Activated naive CD8-positive, alpha-beta T cell (primary cell): ENCODE data around the gene MCM7.

ENCODE experiments used
- H3K27ac Mint-ChIP-seq: one replicate; pipeline ENCODE4 v1.8.0; 2021; ENCODE audit warnings: mixed read lengths
- H3K27me3 Mint-ChIP-seq: one replicate; pipeline ENCODE4 v1.8.0; 2021; ENCODE audit warnings: mixed read lengths
- H3K36me3 Mint-ChIP-seq: one replicate; pipeline ENCODE4 v1.8.0; 2021; ENCODE audit warnings: mixed read lengths
- H3K4me1 Mint-ChIP-seq: one replicate; pipeline ENCODE4 v1.8.0; 2021; ENCODE audit warnings: low read depth, mixed read lengths
- H3K4me3 Mint-ChIP-seq: one replicate; pipeline ENCODE4 v1.8.0; 2021; ENCODE audit warnings: mild to moderate bottlenecking, mixed read lengths
- H3K9me3 Mint-ChIP-seq: one replicate; pipeline ENCODE4 v1.8.0; 2021; ENCODE audit warnings: low read depth, mixed read lengths

Gene MCM7

GRCh38 chr7:100091411-100092181 lies 9.6 kb downstream of the MCM7 start:
- peak overlapping the region; percentile 28 for H3K4me3 Mint-ChIP-seq

GRCh38 chr7:100090527-100091410 lies 10.4 kb downstream of the MCM7 start:
- Mint-ChIP-seq H3K27me3 (no peaks in the 10 kb centered on the region), H3K4me1 (peaks cover 35% of the 10 kb centered on the region), H3K36me3 (peaks cover 2% of the 10 kb centered on the region), H3K9me3 (no peaks in the 10 kb centered on the region), H3K4me3 (peak overlapping the region; percentile 95), H3K27ac (peak overlapping the region; percentile 93)

More at GRCh38 chr7:100091411-100092181, 9.6 kb downstream of the MCM7 start:
- Mint-ChIP-seq H3K27ac (peak overlapping the region; percentile 55), H3K9me3 (no peaks in the 10 kb centered on the region), H3K4me1 (peaks cover 35% of the 10 kb centered on the region), H3K36me3 (peaks cover 2% of the 10 kb centered on the region), H3K27me3 (no peaks in the 10 kb centered on the region)

GRCh38 chr7:100089458-100090196 lies 11.6 kb downstream of the MCM7 start:
- H3K36me3 Mint-ChIP-seq: peaks cover 2% of the 10 kb centered on the region
- peaks cover 31% of the 10 kb centered on the region for H3K4me1 Mint-ChIP-seq
- peak overlapping the region; percentile 93 for H3K27ac Mint-ChIP-seq
- H3K9me3 Mint-ChIP-seq: no peaks in the 10 kb centered on the region
- peak overlapping the region; percentile 95 for H3K4me3 Mint-ChIP-seq
- H3K27me3 Mint-ChIP-seq: no peaks in the 10 kb centered on the region

- peak within 1 kb of the TSS; percentile 97 for H3K27ac Mint-ChIP-seq
- H3K27me3 Mint-ChIP-seq: no peaks in the 10 kb centered on the region
- peaks cover 2% of the 10 kb centered on the region for H3K36me3 Mint-ChIP-seq
- peak within 1 kb of the TSS; percentile 95 for H3K4me3 Mint-ChIP-seq
- H3K4me1 Mint-ChIP-seq: peaks cover 31% of the 10 kb centered on the region
- no peaks in the 10 kb centered on the region for H3K9me3 Mint-ChIP-seq
Measured at GRCh38 chr7:100088621-100089457, 12.4 kb downstream of the MCM7 start, which contains the start of gene COPS6. COPS6 (plus strand) TSS chr7:100088969; CDS start chr7:100088991, 22 bp downstream.

GRCh38 chr7:100088095-100088620 lies 13.0 kb downstream of the MCM7 start:
- Mint-ChIP-seq H3K27me3 (no peaks in the 10 kb centered on the region), H3K27ac (peak overlapping the region; percentile 97)

GRCh38 chr7:100087055-100087750 lies 14.0 kb downstream of the MCM7 start:
- Mint-ChIP-seq H3K9me3 (no peaks in the 10 kb centered on the region), H3K27ac (peak overlapping the region; percentile 97), H3K36me3 (peaks cover 2% of the 10 kb centered on the region), H3K4me3 (peak overlapping the region; percentile 70), H3K27me3 (no peaks in the 10 kb centered on the region), H3K4me1 (peaks cover 39% of the 10 kb centered on the region)

More at GRCh38 chr7:100088095-100088620, 13.0 kb downstream of the MCM7 start:
- Mint-ChIP-seq H3K36me3 (peaks cover 2% of the 10 kb centered on the region), H3K4me3 (peak overlapping the region; percentile 95), H3K4me1 (peaks cover 31% of the 10 kb centered on the region), H3K9me3 (no peaks in the 10 kb centered on the region)

DNA sequence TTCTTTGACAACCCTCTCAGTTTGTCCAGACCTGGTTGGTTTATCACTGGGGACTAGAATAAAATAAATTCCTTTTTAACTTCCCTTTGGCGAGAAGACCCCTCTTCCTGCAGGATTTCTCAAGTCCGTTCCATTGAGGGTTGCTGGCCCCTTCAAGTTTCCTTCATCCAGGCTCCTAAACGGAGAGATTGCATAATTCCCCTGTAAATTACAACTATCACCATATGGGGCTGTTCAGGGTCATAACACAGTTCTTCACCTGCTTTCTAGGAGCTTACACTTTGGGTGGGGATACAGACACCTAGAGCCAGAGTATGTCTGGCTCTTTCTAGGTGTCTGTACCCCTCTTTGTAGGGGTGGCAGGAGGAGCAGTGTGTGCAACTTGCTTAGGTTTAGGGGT lies 15.7 kb downstream of the MCM7 start:
- H3K27ac Mint-ChIP-seq: no peak overlapping the region
- no peak overlapping the region for H3K4me3 Mint-ChIP-seq
- H3K4me1 Mint-ChIP-seq: peaks cover 37% of the 10 kb centered on the region
- no peaks in the 10 kb centered on the region for H3K9me3 Mint-ChIP-seq
- H3K27me3 Mint-ChIP-seq: no peaks in the 10 kb centered on the region
- H3K36me3 Mint-ChIP-seq: peaks cover 3% of the 10 kb centered on the region

DNA sequence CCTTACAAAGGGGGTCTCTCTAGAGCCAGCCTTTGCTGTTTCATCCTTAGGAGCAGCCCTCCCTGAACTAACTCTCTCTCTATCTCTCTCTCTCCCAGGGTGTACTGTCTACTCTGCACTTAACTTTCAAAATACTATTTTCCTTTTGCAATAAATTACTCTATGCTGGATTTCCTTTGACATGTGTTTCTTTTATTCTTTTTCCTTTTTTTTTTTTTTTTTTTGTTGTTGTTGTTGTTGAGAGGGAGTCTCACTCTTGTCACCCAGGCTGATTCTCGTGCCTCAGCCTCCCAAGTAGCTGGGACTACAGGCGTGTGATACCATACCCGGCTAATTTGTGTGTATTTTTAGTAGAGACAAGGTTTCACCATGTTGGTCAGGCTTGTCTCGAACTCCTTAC lies 18.2 kb downstream of the MCM7 start:
- H3K27ac Mint-ChIP-seq: peak overlapping the region; percentile 90
- no peaks in the 10 kb centered on the region for H3K9me3 Mint-ChIP-seq
- H3K4me3 Mint-ChIP-seq: peak overlapping the region; percentile 93
- no peaks in the 10 kb centered on the region for H3K27me3 Mint-ChIP-seq
- H3K4me1 Mint-ChIP-seq: peaks cover 37% of the 10 kb centered on the region
- peaks cover 4% of the 10 kb centered on the region for H3K36me3 Mint-ChIP-seq

- H3K27ac Mint-ChIP-seq: peak within 1 kb of the TSS; percentile 90
- H3K27me3 Mint-ChIP-seq: no peaks in the 10 kb centered on the region
- no peaks in the 10 kb centered on the region for H3K9me3 Mint-ChIP-seq
- peaks cover 35% of the 10 kb centered on the region for H3K4me1 Mint-ChIP-seq
- H3K4me3 Mint-ChIP-seq: peak within 1 kb of the TSS; percentile 93
- peaks cover 8% of the 10 kb centered on the region for H3K36me3 Mint-ChIP-seq
Measured at GRCh38 chr7:100081535-100082102, 19.6 kb downstream of the MCM7 start, which contains the start of gene ZNF3. ZNF3 (minus strand) TSS chr7:100081723; CDS start chr7:100077357, 4,366 bp downstream.

DNA sequence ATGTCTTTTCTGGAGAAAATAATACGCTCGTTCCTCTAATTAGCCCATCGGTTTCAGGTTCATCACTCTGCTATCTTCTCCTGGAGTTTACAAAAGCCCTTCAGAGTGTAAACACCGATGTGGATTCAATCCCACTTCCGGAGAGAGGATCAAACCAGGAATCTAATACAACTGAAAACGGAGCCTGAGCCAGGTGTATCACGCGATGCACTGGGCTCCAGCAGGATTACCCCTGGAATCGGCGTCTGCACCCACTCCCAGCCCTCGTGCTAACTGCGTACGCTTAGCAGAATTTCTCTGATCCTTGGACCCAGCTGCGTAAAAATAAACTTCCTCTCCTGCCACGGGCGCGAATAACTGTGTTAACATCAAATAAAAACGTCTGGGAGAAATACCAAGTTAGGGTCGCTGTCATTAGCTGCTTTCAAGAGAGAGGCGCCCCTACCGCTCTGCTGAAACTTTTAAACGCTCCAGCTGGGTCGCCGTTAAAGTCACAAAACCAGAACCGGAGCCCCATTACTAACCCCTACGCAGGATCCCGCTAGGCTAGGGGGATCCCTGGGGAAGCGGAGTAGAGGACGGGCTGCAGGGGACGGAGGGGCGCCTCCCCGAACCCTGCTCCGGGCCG lies 20.2 kb downstream of the MCM7 start:
- Mint-ChIP-seq H3K9me3 (no peaks in the 10 kb centered on the region), H3K27ac (peak overlapping the region; percentile 82), H3K4me1 (peaks cover 35% of the 10 kb centered on the region), H3K36me3 (peaks cover 9% of the 10 kb centered on the region), H3K27me3 (no peaks in the 10 kb centered on the region), H3K4me3 (peak overlapping the region; percentile 93)

DNA sequence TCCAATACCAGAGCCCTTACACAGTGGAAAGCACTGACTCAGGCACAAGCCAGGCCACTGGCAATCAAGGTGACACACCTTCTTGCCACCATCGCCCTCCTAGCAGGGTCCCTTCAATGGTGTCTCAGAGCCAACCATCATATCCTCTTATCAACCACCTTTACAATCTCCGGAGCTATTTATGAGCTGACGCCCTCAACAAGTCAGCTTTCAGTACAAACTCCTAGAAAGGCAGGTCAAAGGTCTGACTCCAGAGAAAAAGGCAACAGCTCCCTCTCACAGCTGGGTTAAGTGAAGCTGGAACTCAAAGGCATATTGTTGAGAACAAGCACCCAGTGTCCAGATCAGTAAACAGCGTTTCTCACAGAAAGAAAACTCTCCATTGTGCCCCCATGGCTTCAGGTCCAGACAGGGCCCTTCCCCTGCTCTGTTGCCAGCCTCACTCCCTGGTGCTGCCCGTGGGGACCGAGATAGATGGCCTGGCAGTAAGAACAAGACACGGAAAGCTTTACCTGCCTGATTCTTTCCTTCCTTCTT lies 22.1 kb downstream of the MCM7 start:
- Mint-ChIP-seq H3K9me3 (no peaks in the 10 kb centered on the region), H3K36me3 (peaks cover 20% of the 10 kb centered on the region), H3K4me1 (peaks cover 35% of the 10 kb centered on the region), H3K4me3 (peak overlapping the region; percentile 64), H3K27ac (no peak overlapping the region), H3K27me3 (no peaks in the 10 kb centered on the region)

DNA sequence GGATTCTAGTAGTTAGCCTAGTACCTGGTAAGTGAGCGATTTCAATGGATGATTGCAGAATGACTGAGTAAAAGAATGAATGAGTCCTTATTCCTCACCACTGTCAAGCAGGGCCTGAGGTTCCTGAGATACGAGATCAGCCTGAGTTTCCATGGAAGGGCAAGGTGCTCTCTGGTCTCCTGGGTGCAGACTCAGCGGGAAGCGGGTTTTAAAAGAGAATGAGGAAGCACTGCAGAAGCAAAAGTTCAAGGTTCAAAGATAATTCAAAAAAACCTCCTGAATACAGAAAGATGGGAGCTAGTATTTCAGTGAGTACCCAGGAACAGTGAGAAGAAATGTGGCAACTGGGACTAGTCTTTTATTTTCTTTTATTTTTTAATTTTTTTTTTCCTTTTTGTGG lies 24.0 kb downstream of the MCM7 start:
- Mint-ChIP-seq H3K27ac (no peak overlapping the region), H3K36me3 (peaks cover 28% of the 10 kb centered on the region), H3K4me1 (peaks cover 27% of the 10 kb centered on the region), H3K4me3 (no peak overlapping the region), H3K27me3 (no peaks in the 10 kb centered on the region), H3K9me3 (peaks cover 4% of the 10 kb centered on the region)
